Right hindlimb (tissue), 1 donor: ENCODE measurements around the gene MXD4.

Experiments
- DNase-seq: peaks from one replicate; pipeline ENCODE4 v3.0.0-alpha.2; 2018

Gene MXD4

GRCh38 chr4:2261110-2261852 lies 628 bp downstream of the MXD4 start:
- DNase-seq = peak; percentile 65

GRCh38 chr4:2260344-2261109 lies 1.4 kb downstream of the MXD4 start:
- DNase-seq = peak; percentile 25

- peak; percentile 30 for DNase-seq
These were observed 2.2 kb downstream of the MXD4 start for GRCh38 chr4:2259541-2260343.

GRCh38 chr4:2259036-2259540 lies 2.8 kb downstream of the MXD4 start:
- DNase-seq = peak; percentile 19

GRCh38 chr4:2258091-2259035 lies 3.5 kb downstream of the MXD4 start:
- DNase-seq = peak; percentile 18

- DNase-seq = peak; percentile 22
These were observed 4.4 kb downstream of the MXD4 start for GRCh38 chr4:2257361-2258081.

- DNase-seq = peak; percentile 24
These were observed 5.1 kb downstream of the MXD4 start for GRCh38 chr4:2256781-2257191.

- peak; percentile 61 for DNase-seq
These were observed 5.7 kb downstream of the MXD4 start for GRCh38 chr4:2256156-2256731.

GRCh38 chr4:2255501-2256155 lies 6.3 kb downstream of the MXD4 start:
- peak; percentile 51 for DNase-seq

GRCh38 chr4:2254665-2255500 lies 7.0 kb downstream of the MXD4 start:
- peak; percentile 7 for DNase-seq

GRCh38 chr4:2253160-2254084 lies 8.5 kb downstream of the MXD4 start:
- no peak for DNase-seq

- no peak for DNase-seq
These were observed 9.3 kb downstream of the MXD4 start for GRCh38 chr4:2252530-2253091.

GRCh38 chr4:2251795-2252529 lies 9.9 kb downstream of the MXD4 start:
- DNase-seq = no peak

GRCh38 chr4:2251073-2251794 lies 10.7 kb downstream of the MXD4 start:
- DNase-seq = peak; percentile 13

GRCh38 chr4:2250357-2251072 lies 11.4 kb downstream of the MXD4 start:
- DNase-seq = peak; percentile 12
